ENCODE measurements around the gene GABPB2. TPM values are rescaled to one million over a fixed set of nuclear protein-coding genes. Genes with fewer than 3 reads are reported as not detected.
A peak's percentile ranks its signal among the peaks of the same experiment; 100 is the strongest.

The GABPB2 gene
- total RNA-seq, 1 donor from 2014 or later, result 19.2 TPM

DNA sequence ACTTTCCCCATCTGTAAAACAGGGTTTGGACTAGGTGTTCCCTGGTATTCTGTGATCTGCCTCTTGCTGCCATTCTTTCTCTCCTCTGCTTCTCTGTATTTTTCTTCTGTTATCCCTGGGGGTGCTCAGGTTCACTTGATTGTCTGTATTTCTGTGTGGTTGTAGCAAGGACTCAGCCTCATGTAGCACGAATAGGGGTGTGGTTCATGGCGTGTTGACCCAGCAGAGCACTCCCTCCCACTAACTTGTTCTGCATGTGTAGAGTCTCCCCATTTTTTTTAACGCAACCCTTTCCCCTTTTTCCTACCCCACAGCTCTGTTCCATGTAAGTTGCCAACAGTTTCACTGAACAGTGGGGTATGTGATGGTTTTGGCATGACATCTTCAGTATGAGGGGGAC lies 35.4 kb upstream of the GABPB2 start:
- H3K9me3 ChIP-seq, result no peaks in the 10 kb centered on the region
- no peak for DNase-seq (ENCODE audit: extremely low spot score in 2 of 2)
- H3K27me3 ChIP-seq, result no peaks in the 10 kb centered on the region
- H3K4me1 ChIP-seq, result no peaks in the 10 kb centered on the region
- H3K36me3 ChIP-seq, result peaks cover 0 to 33% of the 10 kb centered on the region in 2 donors
- no peak for TF ChIP-seq POLR2A (IDR thresholded peaks at IDR 0.05)
- TF ChIP-seq POLR2AphosphoS5 (IDR thresholded peaks at IDR 0.05; ENCODE audit: insufficient read depth in 1 of 2, low read depth in 1 of 2), result no peak
- TF ChIP-seq, protein P1, sequence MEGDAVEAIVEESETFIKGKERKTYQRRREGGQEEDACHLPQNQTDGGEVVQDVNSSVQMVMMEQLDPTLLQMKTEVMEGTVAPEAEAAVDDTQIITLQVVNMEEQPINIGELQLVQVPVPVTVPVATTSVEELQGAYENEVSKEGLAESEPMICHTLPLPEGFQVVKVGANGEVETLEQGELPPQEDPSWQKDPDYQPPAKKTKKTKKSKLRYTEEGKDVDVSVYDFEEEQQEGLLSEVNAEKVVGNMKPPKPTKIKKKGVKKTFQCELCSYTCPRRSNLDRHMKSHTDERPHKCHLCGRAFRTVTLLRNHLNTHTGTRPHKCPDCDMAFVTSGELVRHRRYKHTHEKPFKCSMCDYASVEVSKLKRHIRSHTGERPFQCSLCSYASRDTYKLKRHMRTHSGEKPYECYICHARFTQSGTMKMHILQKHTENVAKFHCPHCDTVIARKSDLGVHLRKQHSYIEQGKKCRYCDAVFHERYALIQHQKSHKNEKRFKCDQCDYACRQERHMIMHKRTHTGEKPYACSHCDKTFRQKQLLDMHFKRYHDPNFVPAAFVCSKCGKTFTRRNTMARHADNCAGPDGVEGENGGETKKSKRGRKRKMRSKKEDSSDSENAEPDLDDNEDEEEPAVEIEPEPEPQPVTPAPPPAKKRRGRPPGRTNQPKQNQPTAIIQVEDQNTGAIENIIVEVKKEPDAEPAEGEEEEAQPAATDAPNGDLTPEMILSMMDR (IDR thresholded peaks at IDR 0.05), result no peak
- intact Hi-C loops (cut with DNase I), result no loop called here
- H3K4me3 ChIP-seq, result no peak overlapping the region
- no peak overlapping the region for H3K27ac ChIP-seq

DNA sequence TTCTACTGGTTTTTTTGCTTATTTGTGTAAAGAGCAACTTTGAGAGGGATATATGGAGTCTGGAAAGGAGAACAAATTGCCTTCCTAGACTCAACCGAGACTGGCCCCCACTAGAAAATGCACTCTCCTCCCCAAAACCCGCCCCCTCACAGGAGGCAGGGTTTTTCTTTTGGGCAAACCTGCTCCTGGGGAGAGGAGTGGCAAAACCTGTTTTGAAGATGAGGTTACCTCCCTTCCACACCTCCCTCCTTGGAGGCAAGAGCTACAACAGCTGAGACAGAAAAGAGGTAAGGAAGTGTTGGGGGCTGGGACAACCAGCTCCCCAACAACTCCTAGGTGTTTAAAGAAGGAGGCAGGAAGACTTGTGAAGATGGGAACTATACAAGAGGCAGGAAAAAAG lies 34.2 kb upstream of the GABPB2 start, which contains the start of gene BNIPL:
TSS of gene BNIPL (plus strand) at position 231 of the 400 bp plus-strand sequence. CDS start at position 371, 140 bp downstream.
- Histone ChIP-seq H3K4me3 (peak within 1 kb of the TSS in 1 of 2 donors; percentile 24), H3K27ac (peak within 1 kb of the TSS; percentile 24)
- TF ChIP-seq, protein P1 (IDR thresholded peaks at IDR 0.05), result no peak
- TF ChIP-seq POLR2AphosphoS5 (IDR thresholded peaks at IDR 0.05; ENCODE audit: insufficient read depth in 1 of 2, low read depth in 1 of 2) (peak in 1 of 2 donors; percentile 49), POLR2A (IDR thresholded peaks at IDR 0.05) (no peak)

DNA sequence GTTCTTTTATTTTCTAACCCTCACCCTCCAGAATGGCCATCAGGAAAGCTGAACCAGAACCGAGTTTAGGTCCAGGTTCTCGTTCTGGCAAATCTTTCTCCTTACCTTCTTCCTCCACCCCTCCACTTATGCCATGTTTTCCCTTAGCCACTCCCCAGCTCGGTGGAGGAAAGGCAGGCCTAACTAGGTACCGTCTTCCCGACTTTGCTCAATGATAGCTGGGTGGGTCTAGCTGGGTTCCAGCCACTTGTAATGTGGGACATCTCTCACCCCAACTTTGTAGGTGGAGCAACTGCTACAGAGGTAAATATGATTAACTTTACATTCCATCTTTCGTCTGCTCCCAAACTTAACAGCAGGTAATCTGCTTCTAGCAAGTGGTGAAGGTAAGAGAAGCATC lies 33.5 kb upstream of the GABPB2 start:
- Histone ChIP-seq H3K36me3 (peaks cover 0 to 15% of the 10 kb centered on the region in 2 donors), H3K27ac (peak overlapping the region; percentile 24), H3K27me3 (no peaks in the 10 kb centered on the region), H3K4me1 (no peaks in the 10 kb centered on the region), H3K9me3 (no peaks in the 10 kb centered on the region), H3K4me3 (peak overlapping the region in 1 of 2 donors; percentile 24)
- TF ChIP-seq, protein P1 (IDR thresholded peaks at IDR 0.05), result no peak
- TF ChIP-seq POLR2A (IDR thresholded peaks at IDR 0.05) (no peak), POLR2AphosphoS5 (IDR thresholded peaks at IDR 0.05; ENCODE audit: insufficient read depth in 1 of 2, low read depth in 1 of 2) (no peak)
- no peak for DNase-seq (ENCODE audit: extremely low spot score in 2 of 2)
- intact Hi-C loops (cut with DNase I), result no loop called here

More for the DNA sequence above, 34.2 kb upstream of the GABPB2 start, which contains the start of gene BNIPL:
- Histone ChIP-seq H3K4me1 (no peaks in the 10 kb centered on the region), H3K9me3 (no peaks in the 10 kb centered on the region), H3K36me3 (peaks cover 0 to 22% of the 10 kb centered on the region in 2 donors), H3K27me3 (no peaks in the 10 kb centered on the region)
- DNase-seq (ENCODE audit: extremely low spot score in 2 of 2), result no peak
- intact Hi-C loops (cut with DNase I), result no loop called here

DNA sequence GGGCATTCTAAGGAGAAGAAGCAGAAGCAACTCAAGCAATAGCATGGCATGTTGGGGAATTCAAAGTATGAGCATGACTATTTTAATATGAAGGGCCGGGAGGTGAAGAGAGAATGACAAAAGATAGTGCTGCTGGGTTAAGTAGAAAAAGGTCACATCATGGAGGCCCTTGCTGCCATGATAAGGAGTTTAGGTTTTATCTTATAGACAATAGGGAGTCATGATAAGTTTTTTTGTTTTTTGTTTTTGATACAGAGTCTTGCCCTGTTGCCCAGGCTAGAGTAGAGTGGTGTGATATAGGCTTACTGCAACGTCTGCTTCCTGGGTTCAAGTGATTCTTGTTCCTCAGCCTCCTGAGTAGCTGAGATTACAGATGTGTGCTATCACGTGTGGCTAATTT lies 31.0 kb upstream of the GABPB2 start:
- H3K4me3 ChIP-seq, result no peak overlapping the region
- H3K27me3 ChIP-seq, result no peaks in the 10 kb centered on the region
- H3K9me3 ChIP-seq, result no peaks in the 10 kb centered on the region
- intact Hi-C loops (cut with DNase I), result no loop called here
- H3K36me3 ChIP-seq, result no peaks in the 10 kb centered on the region
- DNase-seq (ENCODE audit: extremely low spot score in 2 of 2), result no peak
- TF ChIP-seq, protein P1 (IDR thresholded peaks at IDR 0.05), result no peak
- TF ChIP-seq POLR2A (IDR thresholded peaks at IDR 0.05) (no peak), POLR2AphosphoS5 (IDR thresholded peaks at IDR 0.05; ENCODE audit: insufficient read depth in 1 of 2, low read depth in 1 of 2) (no peak)
- no peak overlapping the region for H3K27ac ChIP-seq
- no peaks in the 10 kb centered on the region for H3K4me1 ChIP-seq

DNA sequence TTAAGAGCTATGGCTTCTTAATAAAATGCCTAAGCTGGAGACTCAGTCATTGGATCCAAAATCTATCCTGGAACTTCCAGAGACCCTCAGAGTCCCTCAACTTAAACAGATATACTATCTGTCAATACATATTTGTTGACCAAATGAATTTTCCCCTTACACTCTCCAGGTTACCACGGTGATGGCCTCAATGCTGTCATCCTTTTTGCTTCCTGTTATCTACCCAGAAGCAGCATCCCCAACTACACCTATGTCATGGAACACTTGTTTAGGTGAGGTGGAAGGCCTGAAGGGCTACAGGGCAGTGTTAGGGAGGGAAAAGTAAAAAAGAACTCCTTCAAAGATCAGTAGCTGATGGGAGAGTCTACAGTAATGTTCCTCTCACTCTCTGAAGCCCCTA lies 27.4 kb upstream of the GABPB2 start:
- Histone ChIP-seq H3K9me3 (no peaks in the 10 kb centered on the region), H3K27ac (no peak overlapping the region), H3K4me3 (no peak overlapping the region), H3K36me3 (no peaks in the 10 kb centered on the region), H3K27me3 (no peaks in the 10 kb centered on the region), H3K4me1 (peaks cover 9% of the 10 kb centered on the region)
- intact Hi-C loops (cut with DNase I), result no loop called here
- no peak for DNase-seq (ENCODE audit: extremely low spot score in 2 of 2)
- TF ChIP-seq, protein P1 (IDR thresholded peaks at IDR 0.05), result no peak
- TF ChIP-seq POLR2A (IDR thresholded peaks at IDR 0.05) (no peak), POLR2AphosphoS5 (IDR thresholded peaks at IDR 0.05; ENCODE audit: insufficient read depth in 1 of 2, low read depth in 1 of 2) (no peak)

Measured in vagina (tissue), 2 donors.